NCI-H1092 treated with DMSO at 0.1 percent for 48 hours (cell line): Measurements from ENCODE around the gene TXNRD1.
A peak's percentile ranks its signal among the peaks of the same experiment; 100 is the strongest.
"Not testable (repeated sequence)": the region's sequence is repeated elsewhere in the genome, so short reads cannot be mapped to it uniquely, and the experiment has no call there.

Source experiments
- DNase-seq: peaks from one replicate; lab custom pipeline; 2025; lab: John Stamatoyannopoulos, UW

Gene TXNRD1

DNA sequence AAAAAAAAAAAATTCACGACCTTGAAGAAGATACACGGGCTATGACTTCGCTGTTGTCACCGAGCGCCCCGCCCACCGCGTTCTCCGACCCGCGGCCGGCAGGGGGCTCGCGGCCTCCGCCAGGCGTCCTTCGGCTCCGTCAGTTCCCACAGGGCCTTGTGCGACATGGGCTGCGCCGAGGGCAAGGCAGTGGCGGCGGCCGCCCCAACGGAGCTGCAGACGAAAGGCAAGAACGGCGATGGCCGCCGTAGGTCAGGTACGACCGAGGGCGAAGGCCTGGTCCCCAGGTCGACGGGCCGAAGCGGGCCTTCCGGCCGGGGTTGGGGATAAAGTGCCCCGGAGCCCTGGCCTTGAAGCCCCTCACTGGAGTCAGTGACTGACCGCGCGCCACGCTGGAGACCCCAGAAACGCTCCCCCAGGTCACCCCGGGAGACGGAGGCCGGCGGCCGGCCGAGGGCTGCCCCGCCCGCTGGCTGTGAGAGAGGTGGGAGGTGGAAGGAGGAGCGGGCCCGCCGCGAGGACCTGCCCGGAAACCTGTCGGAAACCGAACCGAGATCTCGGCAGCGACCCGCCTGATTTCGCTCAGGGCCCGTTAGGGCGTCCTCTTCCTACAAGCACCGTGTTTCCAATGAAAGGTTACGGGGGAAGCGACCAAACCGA, at the start of gene TXNRD1:
TXNRD1 (plus strand) TSS at position 142 of the 660 bp plus-strand sequence; CDS start at position 166, 24 bp downstream.
- peak; percentile 15 for DNase-seq

DNA sequence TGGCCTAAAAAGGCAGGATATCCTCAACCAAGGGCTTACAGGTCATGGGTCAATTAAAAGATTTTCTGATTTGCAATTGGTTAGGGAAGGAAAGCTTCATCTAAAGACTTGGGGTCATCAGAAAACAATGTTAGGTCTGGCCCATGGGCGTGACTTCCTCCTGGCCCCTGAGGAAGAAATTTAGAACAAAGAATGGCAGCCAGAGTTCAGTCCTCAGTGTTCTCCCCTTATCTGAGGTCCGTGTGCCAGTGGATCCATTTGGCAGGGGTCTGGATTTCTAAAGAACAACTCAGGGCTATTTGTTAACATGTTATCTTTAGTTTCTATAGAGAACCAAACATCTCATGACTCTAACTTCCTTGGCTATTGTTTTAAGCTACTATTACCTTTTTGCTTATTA, 49.8 kb upstream of the TXNRD1 start:
- no peak for DNase-seq

DNA sequence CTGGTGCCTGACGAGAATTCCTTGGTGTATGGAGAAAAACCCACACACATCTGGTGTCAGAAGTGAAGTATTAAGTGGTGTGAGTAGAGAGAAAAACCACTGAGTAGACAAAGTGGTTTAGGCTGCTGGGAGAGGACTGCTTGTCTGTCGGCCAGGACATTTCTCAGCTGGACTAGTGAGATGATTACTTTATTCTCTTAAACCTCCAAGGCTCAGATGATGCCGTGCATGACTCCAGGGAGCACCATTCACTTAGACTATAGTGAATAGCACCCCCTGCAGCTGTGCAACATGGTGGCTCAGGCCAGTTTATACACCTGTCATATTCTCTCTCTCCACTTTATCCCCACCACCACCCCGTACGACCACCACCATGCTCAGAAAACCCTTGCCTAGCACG, 49.1 kb upstream of the TXNRD1 start:
- DNase-seq: no peak

DNA sequence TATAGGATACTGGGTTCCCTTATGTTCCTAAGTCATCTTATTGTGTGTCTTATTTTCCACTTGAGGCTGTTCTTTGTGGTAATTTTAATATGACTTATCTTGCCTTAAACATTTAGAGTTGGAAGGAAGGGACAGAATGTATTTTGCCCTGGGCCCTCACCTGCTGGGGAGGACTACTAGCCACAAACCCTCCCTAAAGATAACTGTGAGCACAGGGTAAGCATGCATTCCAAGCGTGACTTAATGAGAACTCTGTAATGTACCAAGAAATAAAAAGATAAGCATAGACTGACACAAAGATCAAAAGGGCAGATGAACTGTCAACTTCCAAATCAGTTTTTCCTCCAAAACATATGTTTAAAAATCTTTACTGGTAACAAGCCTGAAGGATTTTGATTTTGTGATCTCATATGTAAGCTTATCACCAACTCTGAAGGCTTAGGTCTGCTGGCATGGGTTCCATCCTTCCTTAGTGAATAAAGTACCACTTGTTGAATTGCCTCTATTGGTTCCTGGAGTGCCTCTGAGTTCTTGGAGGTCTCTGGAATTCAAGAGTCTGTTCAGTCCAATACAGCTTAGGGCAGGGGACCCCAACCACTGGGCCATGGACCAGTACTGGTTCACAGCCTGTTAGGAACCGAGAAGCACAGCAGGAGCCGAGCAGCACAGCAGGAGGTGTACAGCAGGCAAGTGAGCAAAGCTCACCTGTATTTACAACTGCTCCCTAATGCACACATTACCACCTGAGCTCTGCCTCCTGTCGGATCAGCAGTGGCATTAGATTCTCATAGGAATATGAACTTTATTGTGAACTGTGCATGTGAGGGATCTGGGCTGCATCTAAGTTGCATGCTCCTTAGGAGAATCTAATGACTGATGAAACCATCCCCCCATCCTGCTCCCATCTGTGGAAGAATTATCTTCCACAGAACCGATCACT, 47.8 kb upstream of the TXNRD1 start:
- DNase-seq: no peak

DNA sequence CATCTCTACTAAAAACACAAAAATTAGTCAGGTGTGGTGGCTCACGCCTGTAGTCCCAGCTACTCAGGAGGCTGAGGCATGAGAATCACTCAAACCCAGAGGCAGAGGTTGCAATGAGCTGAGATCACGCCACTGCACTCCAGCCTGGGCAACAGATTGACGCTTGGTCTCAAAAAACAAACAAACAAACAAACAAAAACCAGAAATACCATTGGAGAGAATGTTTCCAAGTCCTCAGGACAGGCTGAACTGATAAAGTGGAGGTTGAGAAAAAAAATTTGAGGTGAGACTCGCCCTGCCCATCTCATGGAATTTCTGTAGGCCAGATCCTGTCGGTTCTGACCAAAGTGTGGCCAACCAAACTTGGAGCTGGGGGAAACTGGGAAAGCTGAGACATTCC, 47.0 kb upstream of the TXNRD1 start:
- DNase-seq: no peak

DNA sequence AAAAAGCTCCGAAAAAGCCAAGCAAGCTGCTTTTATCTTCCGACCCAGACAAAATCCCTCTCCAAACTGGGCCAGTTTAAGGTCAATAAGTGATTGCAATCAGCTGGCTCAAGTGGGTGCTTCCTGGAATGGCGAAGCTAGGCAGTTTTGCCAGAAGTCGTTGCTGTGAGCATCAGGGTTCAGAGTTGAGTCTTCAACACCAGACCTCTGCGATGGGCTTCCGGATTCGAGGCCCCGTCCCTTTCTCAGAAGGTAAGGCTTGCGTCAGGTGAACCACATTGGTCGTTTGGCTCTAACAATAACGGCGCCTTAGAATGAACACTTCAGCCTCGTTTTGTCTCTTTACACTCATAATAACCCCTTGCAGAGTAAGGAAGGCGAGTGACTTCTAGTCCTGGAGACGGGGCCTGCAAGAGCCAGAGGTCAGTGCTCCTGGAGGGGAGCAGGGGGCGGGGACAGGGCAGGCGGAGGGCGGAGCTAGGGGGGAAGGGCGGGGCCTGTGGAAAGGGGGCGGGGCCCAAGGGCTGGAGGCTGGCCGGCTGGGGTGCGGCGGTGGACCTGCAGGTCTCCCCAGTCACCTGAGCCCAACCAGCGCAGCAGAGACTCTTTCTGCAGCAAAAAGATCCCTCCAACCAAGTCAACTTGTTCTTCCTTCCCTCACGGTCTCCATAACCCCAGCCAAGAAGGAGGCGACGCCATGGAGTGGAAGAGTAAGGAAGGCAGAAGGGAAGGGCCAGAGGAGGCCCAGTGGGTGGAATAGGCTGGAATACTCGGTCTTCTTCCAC, 43.6 kb upstream of the TXNRD1 start:
- DNase-seq: no peak

DNA sequence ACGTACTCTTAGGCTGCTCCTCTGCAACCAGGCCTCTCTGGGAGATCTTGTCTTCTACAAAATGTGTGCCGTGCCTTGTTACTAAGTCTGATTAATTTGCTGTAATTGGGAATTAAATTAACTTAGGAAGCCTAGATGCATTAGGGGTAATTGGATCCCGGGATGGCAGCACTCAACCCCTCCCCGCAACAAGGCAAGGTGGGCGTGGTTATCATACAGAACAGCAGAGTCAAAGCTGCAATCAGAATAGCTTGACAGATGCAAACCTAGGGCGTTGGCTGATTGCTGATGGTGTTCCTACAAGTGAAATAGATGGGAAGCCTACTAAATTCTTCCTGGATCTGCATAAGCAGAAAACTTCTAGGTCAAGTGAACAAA, 43.0 kb upstream of the TXNRD1 start:
- no peak for DNase-seq

DNA sequence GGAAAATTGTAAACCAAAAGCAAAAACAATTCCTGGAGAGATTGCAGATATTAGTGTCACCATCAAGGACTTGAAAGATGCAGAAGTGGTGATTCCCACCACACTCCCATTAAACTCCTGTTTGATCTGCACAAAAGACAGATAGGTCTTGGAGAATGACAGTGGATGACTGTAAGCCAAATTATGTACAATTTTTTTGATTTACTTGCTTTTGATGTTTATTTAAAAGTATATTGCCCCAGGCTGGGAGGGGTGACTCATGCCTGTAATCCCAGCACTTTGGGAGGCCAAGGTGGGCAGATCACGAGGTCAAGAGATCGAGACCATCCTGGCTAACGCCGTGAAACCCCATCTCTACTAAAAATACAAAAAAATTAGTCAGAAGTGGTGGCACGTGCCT, 41.8 kb upstream of the TXNRD1 start:
- DNase-seq: not testable (repeated sequence)

DNA sequence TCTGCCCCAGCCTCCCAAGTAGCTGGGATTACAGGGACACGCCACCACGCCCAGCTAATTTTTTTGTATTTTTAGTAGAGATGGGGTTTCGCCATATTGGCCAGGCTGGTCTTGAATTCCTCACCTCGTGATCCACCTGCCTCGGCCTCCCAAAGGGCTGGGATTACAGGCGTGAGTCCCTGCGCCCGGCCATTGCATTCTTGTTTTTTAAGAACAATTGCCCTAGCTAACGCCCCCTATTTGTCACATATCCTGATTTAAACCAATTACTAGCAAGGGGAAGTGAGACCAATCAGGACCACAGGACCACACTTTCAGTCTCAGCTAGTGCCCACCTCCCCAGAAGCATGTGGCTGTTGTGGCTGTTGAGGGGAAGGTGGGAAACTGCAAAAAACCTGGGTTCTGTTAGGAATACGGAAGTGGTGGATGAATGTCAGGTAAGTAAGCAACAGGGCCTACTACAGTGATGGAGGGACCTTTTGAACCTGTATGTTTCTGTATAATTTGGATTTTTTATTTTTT, 39.8 kb upstream of the TXNRD1 start:
- DNase-seq: no peak

DNA sequence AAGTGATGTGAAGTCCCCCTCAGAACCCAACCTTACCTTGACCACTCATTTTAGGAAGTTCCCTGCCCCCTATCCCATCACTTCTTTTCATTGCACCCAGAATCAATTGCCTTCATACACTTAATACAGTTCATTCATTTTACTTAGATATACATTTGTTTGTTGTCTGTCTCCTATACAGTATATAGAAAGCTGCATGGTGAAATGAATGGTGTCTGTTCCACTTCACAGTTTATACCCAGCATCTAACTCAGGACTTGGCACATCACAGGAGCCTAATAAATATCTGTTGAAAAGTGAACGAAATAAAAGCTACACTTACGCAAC, 38.3 kb upstream of the TXNRD1 start:
- DNase-seq: no peak

DNA sequence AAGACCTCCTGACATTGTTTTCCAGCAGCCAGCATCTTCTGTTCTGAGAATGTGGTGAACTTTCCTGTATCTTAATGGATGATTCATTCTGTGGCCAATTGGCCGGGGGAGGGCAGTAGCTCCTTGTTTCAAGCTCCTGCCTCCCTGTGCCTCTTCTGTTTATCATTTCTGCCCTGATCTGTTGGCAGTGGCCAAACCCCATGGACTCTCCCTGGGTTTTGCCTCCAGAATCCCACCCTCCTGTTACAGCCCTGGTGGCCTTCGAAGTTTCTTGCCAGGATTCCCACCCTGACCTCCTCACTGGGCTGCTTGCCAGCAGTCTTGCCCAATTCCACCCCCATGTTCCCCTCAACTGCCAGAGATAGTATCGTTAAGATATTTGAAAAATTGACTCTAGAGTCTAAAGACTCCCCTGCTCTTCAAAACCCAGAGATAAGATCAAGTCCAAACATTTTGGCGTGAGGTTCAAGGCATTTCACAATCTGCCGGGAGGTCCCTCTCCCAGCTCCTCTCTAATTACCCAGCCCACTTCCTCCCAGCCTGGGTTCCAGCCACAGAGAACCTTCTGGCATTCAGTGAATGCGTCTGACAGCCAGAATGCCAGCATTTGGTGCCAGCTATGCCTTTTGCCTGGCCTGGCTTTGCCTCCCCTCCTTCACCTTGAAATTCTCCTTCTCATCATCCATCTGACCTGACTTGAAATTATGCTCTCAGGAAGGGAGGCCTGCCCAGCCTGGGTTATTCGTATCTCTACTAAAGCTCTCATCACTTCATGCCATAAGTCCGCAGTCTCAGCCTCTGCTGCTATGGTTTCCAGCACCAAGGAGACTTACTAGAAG, 37.7 kb upstream of the TXNRD1 start:
- no peak for DNase-seq

DNA sequence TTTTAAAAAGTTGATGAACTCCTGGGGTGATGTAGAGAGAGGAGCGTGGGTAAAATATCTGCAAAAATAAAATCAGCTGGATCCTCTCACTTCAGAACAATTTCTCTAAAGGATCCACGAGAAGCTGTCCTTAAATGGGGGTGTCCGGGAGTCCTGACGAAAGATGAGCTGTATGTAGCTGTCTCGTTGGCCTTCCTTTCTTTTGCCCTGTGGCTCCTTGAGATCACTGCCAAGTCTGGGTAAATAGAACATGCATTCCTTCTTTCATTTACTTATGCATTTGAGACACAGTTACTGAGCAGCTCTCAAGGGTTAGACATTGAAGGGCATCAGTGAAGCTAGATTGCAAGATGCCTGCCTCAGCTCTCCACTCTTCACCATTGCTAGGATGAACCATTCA, 35.2 kb upstream of the TXNRD1 start:
- no peak for DNase-seq

DNA sequence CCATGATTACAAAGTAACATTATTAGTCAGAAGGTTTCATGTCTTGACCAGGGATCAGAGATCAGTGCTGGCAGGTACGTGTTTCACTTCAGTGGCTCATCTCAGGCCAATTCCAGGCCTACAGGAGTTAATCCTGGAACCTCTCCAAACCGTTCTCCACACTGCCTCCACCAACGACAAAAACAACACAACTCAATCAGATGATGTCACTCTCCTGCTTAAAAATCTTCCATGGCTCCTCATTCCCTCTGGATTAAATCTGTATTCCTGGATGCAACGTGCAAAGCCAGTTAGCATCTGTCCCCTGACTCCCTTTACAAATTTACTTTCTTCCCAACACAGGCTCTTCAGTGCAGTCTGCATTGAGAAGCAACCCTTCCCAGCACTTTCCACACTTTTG, 34.3 kb upstream of the TXNRD1 start:
- DNase-seq: no peak

DNA sequence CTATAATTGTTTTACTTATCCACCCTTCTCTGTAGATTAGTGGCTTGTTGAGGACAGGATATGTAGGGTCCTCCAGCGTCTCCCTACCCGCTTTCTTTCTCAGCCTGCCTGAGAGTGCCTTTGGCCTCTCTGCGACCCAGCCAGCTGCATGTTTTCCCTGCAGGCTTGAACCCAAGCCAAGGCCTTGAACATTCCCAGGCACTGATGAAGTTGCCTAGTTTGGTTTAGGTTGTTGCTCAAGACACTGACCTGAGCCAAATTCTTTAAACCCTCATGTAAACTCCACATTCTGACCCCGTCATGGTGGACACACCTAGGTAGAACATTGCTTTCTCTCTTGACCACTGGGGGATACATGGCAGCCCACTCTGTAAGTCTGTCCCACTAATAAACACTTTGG, 33.4 kb upstream of the TXNRD1 start:
- no peak for DNase-seq

DNA sequence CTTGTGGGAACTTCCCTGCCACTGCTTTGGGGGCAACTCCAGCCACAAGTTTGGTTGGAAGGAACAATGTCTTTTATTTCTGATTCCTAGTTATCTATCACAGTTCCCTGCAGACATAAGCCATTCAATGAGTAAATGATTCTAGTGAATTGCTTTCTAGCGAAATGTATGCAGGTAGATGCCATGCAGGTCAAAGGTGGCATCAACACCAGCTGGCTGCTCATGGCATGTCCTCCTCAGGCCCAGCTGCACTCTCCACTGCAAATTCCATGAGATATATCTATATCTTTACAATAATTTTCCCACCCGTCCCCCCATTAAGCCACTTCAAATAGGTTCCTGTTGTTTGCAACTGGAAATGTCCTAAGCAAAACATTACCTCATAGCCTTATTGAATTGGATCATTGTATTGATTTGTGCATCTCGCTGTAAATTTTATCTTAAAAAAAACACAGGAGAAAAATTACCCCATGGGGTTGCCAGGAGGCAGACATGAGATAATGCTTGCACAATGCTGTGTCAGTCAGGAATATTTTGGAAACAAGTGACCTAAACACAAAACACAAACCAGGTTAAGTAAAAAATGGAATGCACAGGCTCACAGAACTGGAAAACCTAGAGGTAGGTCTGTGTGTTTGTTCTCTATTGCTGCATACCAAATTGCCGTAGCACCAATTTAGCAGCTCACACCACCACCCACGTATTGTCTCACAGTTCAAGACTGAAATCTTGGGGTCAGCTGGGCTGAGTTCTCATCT, 32.8 kb upstream of the TXNRD1 start:
- no peak for DNase-seq

DNA sequence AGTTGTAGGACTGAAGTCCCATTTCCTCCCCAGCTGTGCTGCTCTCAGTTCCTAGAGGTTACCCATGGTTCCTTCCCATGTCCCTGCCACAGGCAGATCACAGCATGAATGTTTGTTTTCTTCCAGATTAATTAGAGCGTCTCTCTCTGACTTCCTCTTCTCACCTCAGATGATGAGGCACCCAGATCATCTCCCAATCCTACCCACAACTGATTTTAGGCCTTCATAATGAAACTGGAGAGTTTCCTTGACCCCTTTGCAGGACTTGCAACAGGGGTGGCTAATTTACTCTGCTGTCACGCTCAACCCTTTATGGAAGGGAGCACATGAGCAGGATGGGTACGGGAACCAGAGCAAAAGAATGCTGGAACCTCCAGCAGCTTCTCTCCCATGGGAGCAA, 32.1 kb upstream of the TXNRD1 start:
- no peak for DNase-seq

DNA sequence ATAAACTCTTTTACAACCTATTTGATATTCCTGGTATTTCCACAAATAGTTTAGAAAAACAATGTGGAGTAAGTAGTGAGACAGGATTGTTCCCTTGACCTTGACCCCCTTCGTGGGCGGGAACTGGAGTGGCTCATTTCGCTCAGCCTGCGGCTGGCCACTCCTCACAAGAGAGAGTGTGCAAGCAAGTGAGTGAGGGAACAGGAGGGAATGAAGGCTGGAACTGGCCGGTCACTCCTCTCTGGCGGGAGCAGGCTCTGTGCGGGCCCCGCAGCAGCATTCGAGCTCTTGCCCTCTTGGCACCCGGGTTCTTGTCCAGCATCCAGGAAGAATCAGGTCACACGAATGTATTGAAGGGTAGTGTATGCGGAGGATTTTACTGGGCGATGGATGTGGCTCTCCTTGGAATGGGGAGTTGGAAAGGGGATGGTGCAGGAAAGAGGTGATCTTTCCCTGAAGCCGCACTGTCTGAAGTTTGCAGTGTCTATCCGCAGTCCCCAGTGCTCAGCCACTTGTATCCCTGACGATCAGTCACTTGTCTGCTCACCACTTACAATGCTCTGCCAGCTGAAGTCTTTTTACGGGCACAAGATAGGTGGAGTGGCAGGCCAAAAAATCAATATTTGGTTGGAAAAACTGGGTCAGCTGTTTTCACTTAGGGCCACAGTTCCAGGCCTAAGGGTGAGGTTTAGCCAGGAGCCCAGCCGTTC, 28.0 kb upstream of the TXNRD1 start:
- DNase-seq: no peak

DNA sequence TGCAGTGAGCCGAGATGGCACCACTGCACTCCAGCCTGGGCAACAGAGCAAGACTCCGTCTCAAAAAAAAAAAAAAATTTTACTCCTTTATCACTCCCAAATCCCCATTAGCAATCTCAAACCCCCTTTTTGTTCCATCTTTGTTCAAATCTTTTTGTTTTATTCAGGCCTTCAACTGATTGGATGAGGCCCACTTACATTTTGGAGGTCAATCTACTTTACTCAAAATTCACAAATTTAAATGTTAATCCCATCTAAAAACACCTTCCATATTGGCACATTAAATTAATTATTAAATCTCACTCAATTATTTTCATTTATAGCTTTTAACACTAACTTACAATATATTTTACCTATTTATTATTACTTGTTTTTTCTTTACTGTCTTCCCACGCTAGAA, 27.0 kb upstream of the TXNRD1 start:
- DNase-seq: no peak

DNA sequence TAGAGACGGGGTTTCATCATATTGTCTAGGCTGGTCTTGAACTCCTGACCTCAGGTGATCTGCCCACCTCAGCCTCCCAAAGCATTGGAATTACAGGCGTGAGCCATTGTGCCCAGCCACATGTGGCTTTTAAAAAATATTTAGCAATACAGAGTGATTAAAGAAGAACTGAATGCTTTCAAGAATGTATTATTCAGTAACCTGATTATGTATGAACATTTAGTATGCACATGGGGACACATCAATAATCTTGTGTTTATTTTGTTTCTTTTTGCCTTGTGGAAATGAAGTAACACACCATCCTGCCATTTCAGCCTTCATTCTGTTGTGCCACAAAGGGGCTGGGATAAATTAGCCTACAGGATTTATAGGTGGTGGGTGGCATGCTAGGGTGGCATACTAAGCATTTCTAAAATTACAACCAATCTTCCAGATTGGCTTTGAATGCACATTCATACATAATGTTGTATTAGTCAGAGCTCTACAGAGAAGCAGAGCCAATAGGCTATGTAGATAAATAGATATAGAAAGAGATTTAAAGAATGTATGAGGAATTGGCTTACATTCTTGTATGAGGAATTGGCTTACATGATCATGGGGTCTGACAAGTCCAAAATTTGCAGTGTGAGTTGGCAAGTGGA, 25.5 kb upstream of the TXNRD1 start:
- no peak for DNase-seq
